Measurements from ENCODE around the gene POTEI. TPM values are rescaled to one million over a fixed set of nuclear protein-coding genes. Genes with fewer than 3 reads are reported as not detected.
"Not testable (repeated sequence)": the region's sequence is repeated elsewhere in the genome, so short reads cannot be mapped to it uniquely, and the experiment has no call there.

The POTEI gene
- 1 to 10 TPM in 1 of 2 donors, under 1 TPM in 1; 0.28 to 4.0 TPM for total RNA-seq
- under 1 TPM; 0.02 to 0.03 TPM for polyA plus RNA-seq
- long read RNA-seq, donor 1, result 0 reads
- long read RNA-seq, donor 2, result 0 reads
- long read RNA-seq, donor 3, result 0 reads
- long read RNA-seq, donor 4, result 0 reads
- long read RNA-seq, donor 5, partial matches to known transcripts, result 0 of 16 reads
- long read RNA-seq, donor 5, other reads (novel, unspliced or antisense), result 16 of 16 reads

- H3K27ac ChIP-seq (ENCODE audit: low read depth in 1 of 2, low read length in 1 of 2); H3K9ac ChIP-seq (ENCODE audit: insufficient read depth in 1 of 2, low read length in 2 of 2); H3K27me3 ChIP-seq (ENCODE audit: control insufficient read depth in 3 of 3, insufficient read depth in 3 of 3, low read length in 2 of 3); H3K4me3 ChIP-seq; ATAC-seq (ENCODE audit: insufficient read depth, low FRiP score); DNase-seq; H3K36me3 ChIP-seq (ENCODE audit: control insufficient read depth in 4 of 4, insufficient read depth in 4 of 4, low read length in 4 of 4); H3K9me3 ChIP-seq (ENCODE audit: control insufficient read depth in 4 of 4, insufficient read depth in 3 of 4, low read length in 3 of 4); H3K4me1 ChIP-seq (ENCODE audit: control insufficient read depth in 5 of 5, insufficient read depth in 5 of 5, low read length in 5 of 5): not testable (repeated sequence)
- no CpG with 5 or more reads among the region's 13 CpGs for WGBS, 2 donors
Observed at GRCh38 chr2:130509228-130509627, at the start of gene POTEI. Gene POTEI, minus strand, starts transcription at chr2:130509328. Its CDS starts 93 bp downstream, at chr2:130509235.

GRCh38 chr2:130556441-130556840 is 47.3 kb upstream of the POTEI start:
- H3K4me3 ChIP-seq; H3K9ac ChIP-seq (ENCODE audit: insufficient read depth in 1 of 2, low read length in 2 of 2); ATAC-seq (ENCODE audit: insufficient read depth, low FRiP score); DNase-seq; H3K9me3 ChIP-seq (ENCODE audit: control insufficient read depth in 4 of 4, insufficient read depth in 3 of 4, low read length in 3 of 4); H3K27me3 ChIP-seq (ENCODE audit: control insufficient read depth in 3 of 3, insufficient read depth in 3 of 3, low read length in 2 of 3); H3K4me1 ChIP-seq (ENCODE audit: control insufficient read depth in 5 of 5, insufficient read depth in 5 of 5, low read length in 5 of 5); H3K36me3 ChIP-seq (ENCODE audit: control insufficient read depth in 4 of 4, insufficient read depth in 4 of 4, low read length in 4 of 4); H3K27ac ChIP-seq (ENCODE audit: low read depth in 1 of 2, low read length in 1 of 2): not testable (repeated sequence)
- no CpG with 5 or more reads among the region's 8 CpGs for WGBS, 2 donors

DNA sequence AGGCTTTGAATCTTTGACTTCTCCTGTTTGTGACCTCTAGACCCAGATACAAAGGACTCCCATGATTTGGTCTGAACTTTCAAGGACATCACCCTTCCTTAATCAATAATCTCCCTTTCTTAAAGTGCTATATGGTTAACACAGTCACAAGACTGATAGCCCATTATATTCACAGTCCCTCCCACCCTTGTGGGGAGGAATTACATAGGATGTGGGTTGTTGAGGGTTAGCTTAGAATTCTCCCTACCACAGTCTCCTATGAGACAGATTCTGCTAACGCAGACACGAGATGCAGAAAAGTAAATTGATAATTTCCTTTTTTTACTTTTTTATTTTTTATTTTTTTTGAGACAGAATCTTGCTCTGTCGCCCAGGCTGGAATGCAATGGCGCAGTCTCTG is 45.0 kb upstream of the POTEI start:
- not testable (repeated sequence) for DNase-seq; H3K4me1 ChIP-seq (ENCODE audit: control insufficient read depth in 5 of 5, insufficient read depth in 5 of 5, low read length in 5 of 5); ATAC-seq (ENCODE audit: insufficient read depth, low FRiP score); H3K9me3 ChIP-seq (ENCODE audit: control insufficient read depth in 4 of 4, insufficient read depth in 3 of 4, low read length in 3 of 4); H3K4me3 ChIP-seq; H3K36me3 ChIP-seq (ENCODE audit: control insufficient read depth in 4 of 4, insufficient read depth in 4 of 4, low read length in 4 of 4); H3K27me3 ChIP-seq (ENCODE audit: control insufficient read depth in 3 of 3, insufficient read depth in 3 of 3, low read length in 2 of 3); H3K9ac ChIP-seq (ENCODE audit: insufficient read depth in 1 of 2, low read length in 2 of 2); H3K27ac ChIP-seq (ENCODE audit: low read depth in 1 of 2, low read length in 1 of 2)
- no CpG with 5 or more reads among the region's 4 CpGs for WGBS, 2 donors

GRCh38 chr2:130549475-130549874 is 40.3 kb upstream of the POTEI start:
- not testable (repeated sequence) for H3K4me1 ChIP-seq (ENCODE audit: control insufficient read depth in 5 of 5, insufficient read depth in 5 of 5, low read length in 5 of 5); H3K27ac ChIP-seq (ENCODE audit: low read depth in 1 of 2, low read length in 1 of 2); H3K4me3 ChIP-seq; DNase-seq; ATAC-seq (ENCODE audit: insufficient read depth, low FRiP score); H3K27me3 ChIP-seq (ENCODE audit: control insufficient read depth in 3 of 3, insufficient read depth in 3 of 3, low read length in 2 of 3); H3K36me3 ChIP-seq (ENCODE audit: control insufficient read depth in 4 of 4, insufficient read depth in 4 of 4, low read length in 4 of 4); H3K9ac ChIP-seq (ENCODE audit: insufficient read depth in 1 of 2, low read length in 2 of 2); H3K9me3 ChIP-seq (ENCODE audit: control insufficient read depth in 4 of 4, insufficient read depth in 3 of 4, low read length in 3 of 4)
- WGBS, 2 donors, result no CpG with 5 or more reads among the region's 27 CpGs

DNA sequence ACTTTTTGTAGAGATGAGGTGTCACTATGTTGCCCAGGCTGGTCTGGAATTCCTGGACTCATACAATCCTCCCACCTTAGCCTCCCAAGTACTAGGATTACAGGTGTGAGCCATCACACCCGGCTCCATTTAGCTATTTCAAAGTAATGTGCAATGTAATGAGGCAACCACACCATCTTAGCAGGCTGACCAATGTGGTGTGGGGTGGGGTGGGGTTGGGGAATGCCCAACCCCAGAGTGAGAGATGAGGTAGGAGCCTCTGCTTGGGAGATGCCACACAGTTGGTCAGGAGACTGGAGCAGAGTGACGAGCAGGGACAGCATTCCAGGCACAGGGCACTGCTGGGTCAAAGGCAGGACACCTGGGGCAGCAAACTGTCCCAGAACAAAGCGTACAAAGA is 39.3 kb upstream of the POTEI start:
- no CpG with 5 or more reads among the region's 3 CpGs for WGBS, 2 donors
- not testable (repeated sequence) for H3K27me3 ChIP-seq (ENCODE audit: control insufficient read depth in 3 of 3, insufficient read depth in 3 of 3, low read length in 2 of 3); H3K4me1 ChIP-seq (ENCODE audit: control insufficient read depth in 5 of 5, insufficient read depth in 5 of 5, low read length in 5 of 5); DNase-seq; H3K27ac ChIP-seq (ENCODE audit: low read depth in 1 of 2, low read length in 1 of 2); H3K36me3 ChIP-seq (ENCODE audit: control insufficient read depth in 4 of 4, insufficient read depth in 4 of 4, low read length in 4 of 4); H3K9ac ChIP-seq (ENCODE audit: insufficient read depth in 1 of 2, low read length in 2 of 2); ATAC-seq (ENCODE audit: insufficient read depth, low FRiP score); H3K9me3 ChIP-seq (ENCODE audit: control insufficient read depth in 4 of 4, insufficient read depth in 3 of 4, low read length in 3 of 4); H3K4me3 ChIP-seq

DNA sequence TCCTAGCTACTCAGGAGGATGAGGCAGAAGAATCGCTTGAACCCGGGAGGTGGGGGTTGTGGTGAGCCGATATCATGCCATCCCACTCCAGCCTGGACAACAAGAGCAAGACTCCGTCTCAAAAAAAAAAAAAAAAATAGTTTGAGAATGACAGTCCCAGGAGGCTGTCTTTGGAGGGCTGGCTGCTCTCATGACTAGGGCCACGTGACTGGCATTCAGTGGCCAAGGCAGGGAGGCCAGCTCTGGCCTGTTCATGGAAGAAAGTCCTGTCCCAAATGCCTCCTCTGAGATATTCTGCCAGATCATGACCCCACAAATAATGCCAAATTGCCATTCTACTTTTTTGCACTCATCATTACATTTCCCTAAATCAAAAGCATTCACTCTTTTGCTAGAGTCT is 35.9 kb upstream of the POTEI start:
- H3K4me3 ChIP-seq; ATAC-seq (ENCODE audit: insufficient read depth, low FRiP score); H3K27ac ChIP-seq (ENCODE audit: low read depth in 1 of 2, low read length in 1 of 2); H3K36me3 ChIP-seq (ENCODE audit: control insufficient read depth in 4 of 4, insufficient read depth in 4 of 4, low read length in 4 of 4); H3K4me1 ChIP-seq (ENCODE audit: control insufficient read depth in 5 of 5, insufficient read depth in 5 of 5, low read length in 5 of 5); H3K9me3 ChIP-seq (ENCODE audit: control insufficient read depth in 4 of 4, insufficient read depth in 3 of 4, low read length in 3 of 4); DNase-seq; H3K27me3 ChIP-seq (ENCODE audit: control insufficient read depth in 3 of 3, insufficient read depth in 3 of 3, low read length in 2 of 3); H3K9ac ChIP-seq (ENCODE audit: insufficient read depth in 1 of 2, low read length in 2 of 2): not testable (repeated sequence)
- WGBS, 2 donors, result no CpG with 5 or more reads among the region's 5 CpGs

GRCh38 chr2:130543785-130544528 is 34.8 kb upstream of the POTEI start:
- not testable (repeated sequence) for H3K27me3 ChIP-seq (ENCODE audit: control insufficient read depth in 3 of 3, insufficient read depth in 3 of 3, low read length in 2 of 3); ATAC-seq (ENCODE audit: insufficient read depth, low FRiP score); H3K9ac ChIP-seq (ENCODE audit: insufficient read depth in 1 of 2, low read length in 2 of 2); H3K4me3 ChIP-seq; H3K4me1 ChIP-seq (ENCODE audit: control insufficient read depth in 5 of 5, insufficient read depth in 5 of 5, low read length in 5 of 5); DNase-seq; H3K27ac ChIP-seq (ENCODE audit: low read depth in 1 of 2, low read length in 1 of 2); H3K36me3 ChIP-seq (ENCODE audit: control insufficient read depth in 4 of 4, insufficient read depth in 4 of 4, low read length in 4 of 4); H3K9me3 ChIP-seq (ENCODE audit: control insufficient read depth in 4 of 4, insufficient read depth in 3 of 4, low read length in 3 of 4)
- no CpG with 5 or more reads among the region's 12 CpGs for WGBS, 2 donors

DNA sequence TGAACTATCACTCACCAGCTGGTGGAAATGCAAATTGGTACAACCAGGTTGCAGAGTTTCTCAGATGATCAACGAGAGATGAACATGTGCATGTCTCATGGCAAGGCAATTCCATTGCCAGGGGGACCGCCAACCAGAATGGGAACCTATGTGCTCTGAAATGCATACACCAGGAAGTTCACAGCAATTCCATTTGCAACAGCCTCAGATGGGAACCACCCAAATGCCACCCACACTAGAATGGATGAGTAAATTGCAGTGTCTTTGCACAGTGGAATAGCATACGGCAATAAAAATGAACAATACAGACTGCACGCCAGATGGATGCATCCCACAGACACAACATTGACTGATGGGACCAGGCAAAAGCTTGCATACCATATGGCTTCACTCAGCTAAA is 33.7 kb upstream of the POTEI start:
- DNase-seq; H3K4me3 ChIP-seq; H3K9me3 ChIP-seq (ENCODE audit: control insufficient read depth in 4 of 4, insufficient read depth in 3 of 4, low read length in 3 of 4); H3K27me3 ChIP-seq (ENCODE audit: control insufficient read depth in 3 of 3, insufficient read depth in 3 of 3, low read length in 2 of 3); H3K27ac ChIP-seq (ENCODE audit: low read depth in 1 of 2, low read length in 1 of 2); ATAC-seq (ENCODE audit: insufficient read depth, low FRiP score); H3K4me1 ChIP-seq (ENCODE audit: control insufficient read depth in 5 of 5, insufficient read depth in 5 of 5, low read length in 5 of 5); H3K9ac ChIP-seq (ENCODE audit: insufficient read depth in 1 of 2, low read length in 2 of 2); H3K36me3 ChIP-seq (ENCODE audit: control insufficient read depth in 4 of 4, insufficient read depth in 4 of 4, low read length in 4 of 4): not testable (repeated sequence)
- no CpG with 5 or more reads among the region's 4 CpGs for WGBS, 2 donors

Data from lung (tissue), 14 donors.